PC-3 (cell line): ENCODE data around the gene MKLN1. TPM values are rescaled to one million over a fixed set of nuclear protein-coding genes. Genes with fewer than 3 reads are reported as not detected.

Source experiments
- ATAC-seq: fragments of 200-7000 bp; cut with Tn5 transposase; 2 replicates; pipeline ENCODE4 v1.9.1; 2020; ENCODE audit warnings: mild to moderate bottlenecking, moderate library complexity
- BruUV-seq: library from RNA; stranded (reverse); fragments of 400-500 nt; replicated peaks from 2 replicates; lab custom pipeline; 2021; lab: Mats Ljungman, UMichigan
- CTCF ChIA-PET: fragments of 300-600 bp; sonication (Branson Sonifier 250); formaldehyde crosslinking; loops from one replicate; lab custom pipeline; 2022; ENCODE audit warnings: antibody characterized with exemption; lab: Charles Lee
- POLR2A ChIA-PET: fragments of 300-600 bp; sonication (Branson Sonifier 250); formaldehyde crosslinking; loops from one replicate; lab custom pipeline; 2022; ENCODE audit warnings: antibody characterized with exemption; ENCODE audit not compliant: unreplicated experiment; lab: Charles Lee
- DNase-seq: peaks from one replicate; pipeline ENCODE4 v3.0.0-alpha.2; 2015
- H2AFZ ChIP-seq: fragments of 300-600 bp; sonication (generic); 2 replicates; pipeline ENCODE4 v1.6.0; 2016; ENCODE audit warnings: antibody characterized with exemption, low read length
- H3F3A ChIP-seq: fragments of 300-600 bp; sonication (generic); one replicate; pipeline ENCODE4 v1.6.0; 2017; ENCODE audit warnings: antibody characterized with exemption, low read length, control low read depth, mild to moderate bottlenecking; ENCODE audit not compliant: unreplicated experiment
- H3K27ac ChIP-seq: fragments of 300-600 bp; sonication (generic); 2 replicates; pipeline ENCODE4 v1.5.1; 2016; ENCODE audit warnings: mild to moderate bottlenecking, low read length
- H3K27me3 ChIP-seq: fragments of 300-600 bp; sonication (generic); 2 replicates; pipeline ENCODE4 v1.6.1; 2016; ENCODE audit warnings: low read length, mixed read lengths
- H3K36me3 ChIP-seq: fragments of 300-600 bp; sonication (generic); 2 replicates; pipeline ENCODE4 v1.6.1; 2016; ENCODE audit warnings: low read depth, mixed run types, low read length, mixed read lengths
- H3K4me1 ChIP-seq: fragments of 300-600 bp; sonication (generic); 2 replicates; pipeline ENCODE4 v1.5.1; 2016; ENCODE audit warnings: low read length; ENCODE audit not compliant: insufficient read depth
- H3K4me2 ChIP-seq: fragments of 300-600 bp; sonication (generic); 2 replicates; pipeline ENCODE4 v1.6.0; 2016; ENCODE audit warnings: low read length
- H3K4me3 ChIP-seq: fragments of 300-600 bp; sonication (generic); 2 replicates; pipeline ENCODE4 v1.5.1; 2016; ENCODE audit warnings: mild to moderate bottlenecking, low read length, mixed read lengths
- H3K79me2 ChIP-seq: fragments of 300-600 bp; sonication (generic); 2 replicates; pipeline ENCODE4 v1.6.1; 2017; ENCODE audit warnings: low read length, mixed read lengths
- H3K9ac ChIP-seq: fragments of 300-600 bp; sonication (generic); 2 replicates; pipeline ENCODE4 v1.6.0; 2016; ENCODE audit warnings: mild to moderate bottlenecking, low read length
- H3K9me2 ChIP-seq: fragments of 300-600 bp; sonication (generic); replicated peaks from 2 replicates; pipeline ENCODE4 v1.6.1; 2016; ENCODE audit warnings: mixed run types, low read length, mixed read lengths
- H3K9me3 ChIP-seq: fragments of 300-600 bp; sonication (generic); 2 replicates; pipeline ENCODE4 v1.6.1; 2016; ENCODE audit warnings: low read length, mixed read lengths
- H4K20me1 ChIP-seq: fragments of 300-600 bp; sonication (generic); 2 replicates; pipeline ENCODE4 v1.6.1; 2016; ENCODE audit warnings: low read length, mixed read lengths
- CTCF ChIP-seq: fragments of 300-600 bp; sonication (generic); conservative IDR thresholded peaks from 2 replicates; pipeline ENCODE4 v1.5.1; 2017; ENCODE audit warnings: antibody characterized with exemption, low read depth, mild to moderate bottlenecking, low read length
- EZH2 ChIP-seq: fragments of 300-600 bp; sonication (generic); IDR thresholded peaks from one replicate; pipeline ENCODE4 v1.6.1; 2017; ENCODE audit warnings: antibody characterized with exemption, mild to moderate bottlenecking, low read length; ENCODE audit not compliant: unreplicated experiment
- EZH2phosphoT487 ChIP-seq: fragments of 300-600 bp; sonication (generic); IDR thresholded peaks from 2 replicates; pipeline ENCODE4 v1.6.1; 2018; ENCODE audit warnings: mild to moderate bottlenecking, antibody characterized with exemption, low read length, borderline replicate concordance
- intact Hi-C: fragments of 100-400 bp; cut with micrococcal nuclease; formaldehyde crosslinking; loops from 2 replicates; pipeline ENCODE4 v1.9.0; 2023
- total RNA-seq: library from RNA; depleted of rRNA; stranded (reverse); fragments of >200 nt; gene quantifications from 2 replicates; pipeline ENCODE4 v1.2.3, GENCODE V29; 2014

Gene MKLN1
- total RNA-seq, 1 experiment from 2014 or later = 16.3 TPM

GRCh38 chr7:131530137-131530536 lies 202.5 kb downstream of the MKLN1 start:
- no peak for DNase-seq
- Histone ChIP-seq H3K9ac (no peak overlapping the region), H3K4me2 (no peak overlapping the region), H3K27me3 (no peaks in the 10 kb centered on the region), H3K9me2 (no peaks in the 10 kb centered on the region), H3K4me3 (no peak overlapping the region), H3K4me1 (peaks cover 11% of the 10 kb centered on the region), H3K36me3 (no peaks in the 10 kb centered on the region), H3K79me2 (peaks cover 42% of the 10 kb centered on the region), H3K9me3 (no peaks in the 10 kb centered on the region), H3K27ac (no peak overlapping the region), H4K20me1 (no peaks in the 10 kb centered on the region), H3F3A (no peaks in the 10 kb centered on the region), H2AFZ (no peak overlapping the region)
- ATAC-seq = no peak
- BruUV-seq = no TSS peak
- ChIA-PET CTCF (no interaction called here), POLR2A (no interaction called here)
- intact Hi-C loops = no loop called here
- TF ChIP-seq EZH2 (no peak), CTCF (no peak), EZH2phosphoT487 (no peak)

GRCh38 chr7:131532570-131533091 lies 205.0 kb downstream of the MKLN1 start:
- peaks cover 54% of the 10 kb centered on the region for H3K79me2 ChIP-seq
- H3K27me3 ChIP-seq = no peaks in the 10 kb centered on the region
- H3K4me2 ChIP-seq = no peak overlapping the region
- H3K9ac ChIP-seq = no peak overlapping the region
- H3F3A ChIP-seq = no peaks in the 10 kb centered on the region
- ChIA-PET POLR2A (no interaction called here), CTCF (no interaction called here)
- no peak overlapping the region for H2AFZ ChIP-seq
- DNase-seq = no peak
- no peak for ATAC-seq
- H4K20me1 ChIP-seq = no peaks in the 10 kb centered on the region
- intact Hi-C loops = no loop called here
- BruUV-seq = no TSS peak
- H3K9me3 ChIP-seq = no peaks in the 10 kb centered on the region
- H3K36me3 ChIP-seq = no peaks in the 10 kb centered on the region
- no peak overlapping the region for H3K27ac ChIP-seq
- H3K4me3 ChIP-seq = no peak overlapping the region
- TF ChIP-seq CTCF (no peak), EZH2 (no peak), EZH2phosphoT487 (no peak)
- H3K4me1 ChIP-seq = 0 out of 2 replicates have a peak, but pooled peaks cover under 1% of the 10 kb centered on the region
- no peaks in the 10 kb centered on the region for H3K9me2 ChIP-seq

DNA sequence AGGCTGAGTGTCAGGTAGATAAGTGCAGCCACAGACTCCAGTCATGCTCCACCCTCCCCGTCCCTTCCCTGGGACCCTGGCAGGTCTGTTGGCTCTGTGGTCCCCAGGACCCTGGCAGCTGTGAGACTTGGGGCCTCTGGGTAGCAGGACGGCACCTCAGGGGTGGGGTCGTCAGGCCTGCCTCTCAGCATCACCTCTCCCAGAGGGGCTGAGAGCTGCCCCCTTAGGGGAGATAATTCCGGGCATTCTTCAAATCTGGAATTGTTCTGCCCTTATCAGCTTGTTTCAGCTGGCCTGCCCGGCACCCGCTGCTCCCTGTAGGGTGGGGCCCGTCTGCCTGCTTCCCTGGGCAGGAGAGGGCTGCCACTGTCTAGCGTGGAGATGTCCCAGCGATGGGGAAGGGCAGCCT lies 205.5 kb downstream of the MKLN1 start:
- no peak overlapping the region for H3K9ac ChIP-seq
- H2AFZ ChIP-seq = no peak overlapping the region
- no peaks in the 10 kb centered on the region for H3K9me2 ChIP-seq
- BruUV-seq = no TSS peak
- TF ChIP-seq EZH2 (no peak), CTCF (no peak), EZH2phosphoT487 (no peak)
- POLR2A ChIA-PET = no interaction called here
- ATAC-seq (no peak), DNase-seq (no peak)
- intact Hi-C loops = no loop called here
- no peaks in the 10 kb centered on the region for H4K20me1 ChIP-seq
- peaks cover 6% of the 10 kb centered on the region for H3K4me1 ChIP-seq
- H3K79me2 ChIP-seq = peaks cover 57% of the 10 kb centered on the region
- H3K4me2 ChIP-seq = no peak overlapping the region
- H3K27me3 ChIP-seq = no peaks in the 10 kb centered on the region
- no peak overlapping the region for H3K27ac ChIP-seq
- no peaks in the 10 kb centered on the region for H3F3A ChIP-seq
- H3K9me3 ChIP-seq = no peaks in the 10 kb centered on the region
- CTCF ChIA-PET = no interaction called here
- H3K36me3 ChIP-seq = no peaks in the 10 kb centered on the region
- no peak overlapping the region for H3K4me3 ChIP-seq
